Measurements from ENCODE around the gene NMRAL1. TPM values are rescaled to one million over a fixed set of nuclear protein-coding genes. Genes with fewer than 3 reads are reported as not detected.

NMRAL1 gene
- polyA plus RNA-seq, 3 donors = 39.2 to 57.0 (median 49.4) TPM

- Histone ChIP-seq H3K9ac (ENCODE audit: insufficient read depth, low read length, poor library complexity, severe bottlenecking) (no peak overlapping the region), H3K27ac (ENCODE audit: low read depth in 1 of 2, low read length in 2 of 2) (no peak overlapping the region), H3K27me3 (ENCODE audit: control insufficient read depth in 2 of 2, insufficient read depth in 2 of 2, low read length in 2 of 2) (no peaks in the 10 kb centered on the region), H3K79me2 (ENCODE audit: insufficient read depth, low read length) (peaks cover 30% of the 10 kb centered on the region), H2AFZ (ENCODE audit: insufficient read depth, low read depth, low read length, poor library complexity, severe bottlenecking) (no peak overlapping the region), H3K4me1 (ENCODE audit: control insufficient read depth in 1 of 2, insufficient read depth in 2 of 2, low read length in 2 of 2) (peaks cover 17 to 21% of the 10 kb centered on the region in 2 donors), H3K9me3 (replicated peaks in 1 of 2; ENCODE audit: control insufficient read depth in 1 of 2, insufficient read depth in 1 of 2, low read length in 2 of 2) (no peaks in the 10 kb centered on the region), H4K20me1 (ENCODE audit: insufficient read depth, low read length) (peaks cover 7% of the 10 kb centered on the region), H3K4me2 (replicated peaks; ENCODE audit: extremely low read depth, low read length, poor library complexity, severe bottlenecking) (no peak overlapping the region), H3K36me3 (replicated peaks in 1 of 2; ENCODE audit: control insufficient read depth in 1 of 2, insufficient read depth in 2 of 2, low read length in 2 of 2) (peaks cover 10 to 28% of the 10 kb centered on the region in 2 donors), H3K4me3 (replicated peaks in 1 of 3; ENCODE audit: low read depth in 2 of 3, low read length in 3 of 3) (no peak overlapping the region)
- Mint-ChIP-seq H3K27me3 (ENCODE audit: low read depth in 3 of 3) (peaks cover 0 to 2% (median 2%) of the 10 kb centered on the region in 3 donors), H3K9me3 (peaks cover 0 to under 1% (median 0%) of the 10 kb centered on the region in 7 donors), H3K4me1 (peaks cover 30% of the 10 kb centered on the region), H3K27ac (no peak overlapping the region), H3K36me3 (peaks cover 25 to 26% of the 10 kb centered on the region in 2 donors), H3K4me3 (no peak overlapping the region)
- 80% methylated on average over 2 of the region's 5 CpGs for WGBS (ENCODE audit: insufficient coverage)
- intact Hi-C loops (cut with micrococcal nuclease) = no loop called here
- TF ChIP-seq CTCF (IDR thresholded peaks at IDR 0.05) = no peak
- DNase-seq = no peak
Measured at GRCh38 chr16:4501071-4501478, 26.6 kb upstream of the NMRAL1 start.

- H3K36me3 Mint-ChIP-seq = peaks cover 27 to 29% of the 10 kb centered on the region in 2 donors
- intact Hi-C loops (cut with micrococcal nuclease) = no loop called here
- H3K27me3 Mint-ChIP-seq (ENCODE audit: low read depth in 3 of 3) = peaks cover 0 to 2% (median 2%) of the 10 kb centered on the region in 3 donors
- H3K9me3 ChIP-seq (replicated peaks in 1 of 2; ENCODE audit: control insufficient read depth in 1 of 2, insufficient read depth in 1 of 2, low read length in 2 of 2) = no peaks in the 10 kb centered on the region
- H3K27ac Mint-ChIP-seq = no peak overlapping the region
- H3K4me3 ChIP-seq (replicated peaks in 1 of 3; ENCODE audit: low read depth in 2 of 3, low read length in 3 of 3) = no peak overlapping the region
- H3K4me1 Mint-ChIP-seq = peaks cover 22% of the 10 kb centered on the region
- no peak overlapping the region for H2AFZ ChIP-seq (ENCODE audit: insufficient read depth, low read depth, low read length, poor library complexity, severe bottlenecking)
- no peak overlapping the region for H3K4me3 Mint-ChIP-seq
- H3K4me2 ChIP-seq (replicated peaks; ENCODE audit: extremely low read depth, low read length, poor library complexity, severe bottlenecking) = no peak overlapping the region
- H3K27me3 ChIP-seq (ENCODE audit: control insufficient read depth in 2 of 2, insufficient read depth in 2 of 2, low read length in 2 of 2) = no peaks in the 10 kb centered on the region
- no peak for TF ChIP-seq CTCF (IDR thresholded peaks at IDR 0.05)
- no peak overlapping the region for H3K27ac ChIP-seq (ENCODE audit: low read depth in 1 of 2, low read length in 2 of 2)
- WGBS (ENCODE audit: insufficient coverage) = 89% methylated on average over 2 of the region's 3 CpGs
- DNase-seq = no peak
- peaks cover 9 to 13% of the 10 kb centered on the region in 2 donors for H3K4me1 ChIP-seq (ENCODE audit: control insufficient read depth in 1 of 2, insufficient read depth in 2 of 2, low read length in 2 of 2)
- no peaks in the 10 kb centered on the region for H3K9me3 Mint-ChIP-seq
- H3K79me2 ChIP-seq (ENCODE audit: insufficient read depth, low read length) = peaks cover 36% of the 10 kb centered on the region
- H3K9ac ChIP-seq (ENCODE audit: insufficient read depth, low read length, poor library complexity, severe bottlenecking) = no peak overlapping the region
- H4K20me1 ChIP-seq (ENCODE audit: insufficient read depth, low read length) = peaks cover 13% of the 10 kb centered on the region
- H3K36me3 ChIP-seq (replicated peaks in 1 of 2; ENCODE audit: control insufficient read depth in 1 of 2, insufficient read depth in 2 of 2, low read length in 2 of 2) = peaks cover 10 to 30% of the 10 kb centered on the region in 2 donors
Measured at GRCh38 chr16:4500272-4500671, 25.8 kb upstream of the NMRAL1 start.

Data from CD14-positive monocyte (primary cell).